NCI-H748 (cell line): ENCODE results near the gene PCK1.

Experiments used
- DNase-seq: peaks from one replicate; lab custom pipeline; 2025; ENCODE audit not compliant: unreplicated experiment; lab: John Stamatoyannopoulos, UW

PCK1 gene

DNA sequence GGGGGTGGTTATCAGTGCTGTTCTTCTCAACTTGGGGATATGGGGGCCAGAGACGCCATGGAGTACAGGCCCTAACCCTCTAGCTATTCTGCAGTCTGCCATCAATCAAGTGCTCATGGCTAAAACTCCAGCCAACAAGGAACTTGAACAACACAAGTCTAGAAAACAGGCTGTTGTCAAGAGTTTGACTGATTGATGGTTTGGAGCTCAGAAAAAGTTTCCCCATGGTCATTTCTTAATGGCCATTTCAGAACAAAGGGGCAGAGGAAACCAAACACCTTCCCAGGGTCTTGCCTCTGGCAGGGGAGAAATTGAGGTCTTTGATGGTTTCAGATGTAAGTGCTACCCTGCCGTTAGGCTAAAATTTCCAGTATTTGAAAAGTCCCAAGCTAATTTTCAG is 15.1 kb downstream of the PCK1 start:
- DNase-seq = no peak

DNA sequence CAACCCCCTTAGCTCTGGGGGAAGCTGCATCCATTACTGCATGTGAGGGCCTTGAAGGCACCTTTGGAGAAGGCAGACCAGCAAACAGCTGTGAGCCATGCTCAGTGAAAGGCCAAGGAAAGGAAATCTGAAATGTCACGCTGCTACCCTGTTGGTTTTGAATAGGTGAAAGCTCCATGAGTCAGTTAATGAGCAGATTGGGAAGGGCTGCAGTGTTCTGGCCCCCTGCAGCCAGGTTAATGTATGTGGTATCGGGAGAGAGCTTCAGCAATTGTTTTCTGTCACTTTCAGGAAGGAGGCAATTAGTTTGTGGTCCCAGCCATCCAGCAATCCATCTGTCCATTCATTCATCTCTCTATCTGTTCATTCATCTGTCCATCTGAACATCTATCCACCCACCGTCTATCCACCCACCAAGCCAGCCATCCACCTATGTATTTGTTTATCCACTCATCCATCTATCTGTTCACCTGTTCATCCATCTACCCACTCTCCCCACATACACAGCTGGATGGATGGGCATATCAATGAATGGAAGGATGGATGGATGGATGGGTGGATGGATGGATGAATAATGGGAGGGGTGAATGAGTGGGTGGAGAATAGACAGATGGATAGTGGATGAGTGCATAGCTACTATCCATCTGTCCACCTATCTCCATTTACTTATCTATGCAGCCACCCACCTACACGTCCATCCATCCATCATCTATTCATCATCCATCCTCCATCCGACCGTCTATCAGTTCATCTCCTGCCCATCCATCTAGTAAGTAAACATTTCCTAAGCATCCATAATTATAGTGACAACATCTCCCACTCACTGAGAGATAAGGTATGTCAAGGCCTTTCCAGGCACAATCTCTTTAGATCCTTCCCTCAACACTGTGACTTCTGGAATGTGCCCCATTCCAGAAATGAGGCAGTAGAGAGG is 16.0 kb downstream of the PCK1 start:
- DNase-seq = peak; percentile 73

DNA sequence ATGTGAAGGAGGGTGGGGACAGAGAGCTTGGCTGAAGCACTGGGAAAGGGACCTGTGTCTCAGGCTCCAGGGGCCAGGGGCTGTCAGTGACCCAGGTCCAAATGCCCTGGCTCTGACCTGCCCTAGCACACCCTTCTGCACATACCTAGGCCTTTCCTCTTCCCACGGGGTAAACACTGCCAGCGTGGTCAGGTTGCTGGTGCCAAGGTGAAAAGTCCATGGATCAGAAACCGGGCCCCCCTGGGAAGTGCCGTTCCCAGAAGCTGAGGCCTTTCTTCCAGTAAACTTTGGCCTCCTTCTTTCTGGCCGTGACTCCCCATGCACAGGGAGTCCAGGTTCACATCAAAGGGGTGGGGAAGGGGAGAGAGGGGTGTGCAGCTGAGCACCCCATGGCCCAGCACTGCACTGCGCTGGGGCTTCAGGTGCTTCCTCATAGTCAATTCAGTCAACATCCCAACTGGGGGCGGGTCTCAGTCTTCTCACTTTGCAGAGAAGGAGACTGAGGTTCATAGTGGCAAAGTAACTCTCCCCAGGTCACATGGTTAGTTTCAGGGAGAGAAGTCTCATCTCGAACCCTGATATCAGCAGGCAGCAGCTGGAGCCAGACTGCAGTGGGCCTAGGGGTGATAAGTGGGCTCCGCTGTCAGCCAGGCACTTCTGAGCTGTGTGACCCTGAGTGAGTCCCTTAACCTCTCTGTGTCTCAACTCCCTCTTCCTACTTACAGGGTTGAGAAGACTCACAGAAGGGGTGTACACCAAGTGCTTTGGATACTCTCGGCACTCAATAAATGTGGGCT is 17.0 kb downstream of the PCK1 start:
- no peak for DNase-seq

DNA sequence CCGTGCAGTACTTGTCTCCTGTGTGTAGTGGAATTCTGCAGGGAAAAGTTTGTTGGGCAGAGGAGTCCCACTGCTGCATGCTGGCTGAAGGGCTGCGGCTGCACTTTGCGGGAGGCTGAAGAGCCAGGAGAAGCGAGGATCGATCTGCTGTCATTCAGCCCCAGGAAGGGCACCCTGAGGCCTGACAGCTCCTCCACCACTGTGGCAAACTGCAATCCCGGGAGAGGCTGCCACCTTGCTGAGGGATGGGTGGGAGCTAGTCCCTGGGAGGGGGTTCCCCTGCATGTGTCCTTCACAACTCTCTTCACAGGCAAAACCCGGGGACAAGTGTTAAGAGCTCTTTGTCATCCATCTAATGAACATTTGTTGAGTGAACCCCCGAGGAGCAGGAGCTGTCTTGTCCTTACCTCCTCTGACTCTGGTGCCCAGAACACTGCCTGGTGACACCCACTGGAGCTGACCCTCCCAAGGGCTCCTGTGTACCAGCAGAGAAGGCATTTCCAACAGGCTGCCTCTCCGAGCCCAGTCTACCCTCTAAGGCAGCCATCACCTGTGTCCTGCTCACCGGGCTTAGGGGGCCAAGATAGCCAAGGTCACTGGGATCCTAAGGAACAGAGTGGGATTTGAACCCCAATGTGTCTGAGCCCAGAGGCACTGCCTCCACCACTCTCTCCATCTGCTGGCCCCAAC is 17.7 kb downstream of the PCK1 start:
- no peak for DNase-seq

DNA sequence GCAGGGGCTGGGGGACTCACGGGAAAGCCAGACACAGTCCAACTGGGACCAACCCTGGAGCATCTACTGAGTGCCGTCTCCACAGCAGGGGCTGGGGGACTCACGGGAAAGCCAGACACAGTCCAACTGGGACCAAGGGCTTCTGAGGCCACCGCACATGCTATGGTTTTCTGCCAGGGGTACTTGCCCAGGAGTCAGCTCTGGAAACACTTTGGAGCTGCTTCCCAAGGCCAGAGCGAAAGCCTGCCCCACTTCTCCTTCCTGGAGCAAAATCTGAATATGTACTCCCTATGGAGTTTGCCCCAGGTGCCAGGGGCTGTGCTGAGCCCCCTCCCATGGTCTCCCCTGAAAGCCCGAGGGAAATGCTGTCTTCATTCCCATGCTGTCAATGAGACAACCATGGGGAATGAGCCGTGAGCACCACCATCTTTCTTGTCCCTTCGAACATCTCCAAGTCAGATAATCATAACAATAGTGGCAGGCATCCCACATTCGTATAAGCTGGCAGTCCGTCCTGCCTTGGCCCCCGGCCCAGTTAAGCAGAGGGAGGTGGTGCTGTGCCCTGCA is 18.5 kb downstream of the PCK1 start:
- DNase-seq = no peak

DNA sequence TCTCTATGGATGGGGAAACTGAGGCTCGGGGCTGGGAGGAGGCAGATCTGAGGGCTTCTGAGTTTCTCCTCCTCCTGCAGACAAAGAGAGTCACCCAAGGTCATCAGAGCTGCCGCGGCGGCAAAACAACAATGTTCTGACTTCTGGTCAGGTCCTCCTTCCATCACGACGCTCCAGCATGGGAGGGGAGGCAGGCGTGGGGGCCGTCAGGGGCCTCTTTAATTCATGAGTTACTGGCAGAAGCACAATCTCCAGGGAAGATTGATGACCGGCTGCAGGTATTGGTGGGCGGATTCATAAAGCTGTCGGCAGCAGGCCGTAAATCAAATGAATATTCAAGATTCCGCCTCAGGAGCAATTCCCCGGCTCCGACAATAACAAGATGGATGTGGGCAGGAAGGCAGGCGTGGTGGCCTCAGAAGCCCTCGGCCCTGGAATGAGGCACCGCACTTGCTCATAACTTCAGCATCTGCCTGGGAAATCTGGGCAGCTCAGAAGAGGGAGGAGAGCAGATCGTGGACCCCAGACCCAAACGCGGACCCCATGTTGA is 19.1 kb downstream of the PCK1 start:
- peak; percentile 17 for DNase-seq

DNA sequence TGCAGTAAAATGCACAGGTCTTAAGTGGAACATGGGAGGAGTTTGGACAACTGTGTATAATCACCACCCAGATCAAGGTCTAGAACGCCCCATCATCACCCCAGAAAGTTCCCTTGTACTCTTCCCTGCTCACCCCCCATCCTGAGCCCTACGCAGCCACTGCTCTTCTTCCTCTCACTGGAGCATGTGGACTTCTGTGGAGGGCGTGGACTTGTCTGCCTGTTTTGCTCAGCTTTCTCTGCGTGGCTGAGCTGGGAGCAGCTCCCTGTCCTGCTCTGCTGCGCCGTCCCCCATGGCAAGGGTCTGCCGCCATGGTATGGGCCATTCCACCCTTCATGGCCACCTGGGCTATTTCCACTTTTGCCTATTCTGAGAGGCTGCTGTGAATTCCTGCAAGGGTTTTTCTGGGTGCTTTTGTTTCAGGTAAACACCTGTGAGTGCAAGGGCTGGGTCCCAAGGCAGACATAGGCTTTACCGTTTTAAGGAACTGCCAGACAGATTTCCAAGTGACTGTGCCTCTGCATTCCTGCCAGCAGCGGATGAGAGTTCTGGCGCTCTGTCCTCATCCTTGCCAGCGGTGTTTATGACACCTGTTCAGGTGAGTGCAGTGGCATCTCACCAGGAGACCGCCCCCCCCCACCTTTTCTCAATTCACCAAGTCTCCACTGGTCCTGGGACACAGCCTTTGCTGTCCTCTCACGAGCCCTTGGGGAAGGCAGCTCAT is 19.7 kb downstream of the PCK1 start:
- no peak for DNase-seq

DNA sequence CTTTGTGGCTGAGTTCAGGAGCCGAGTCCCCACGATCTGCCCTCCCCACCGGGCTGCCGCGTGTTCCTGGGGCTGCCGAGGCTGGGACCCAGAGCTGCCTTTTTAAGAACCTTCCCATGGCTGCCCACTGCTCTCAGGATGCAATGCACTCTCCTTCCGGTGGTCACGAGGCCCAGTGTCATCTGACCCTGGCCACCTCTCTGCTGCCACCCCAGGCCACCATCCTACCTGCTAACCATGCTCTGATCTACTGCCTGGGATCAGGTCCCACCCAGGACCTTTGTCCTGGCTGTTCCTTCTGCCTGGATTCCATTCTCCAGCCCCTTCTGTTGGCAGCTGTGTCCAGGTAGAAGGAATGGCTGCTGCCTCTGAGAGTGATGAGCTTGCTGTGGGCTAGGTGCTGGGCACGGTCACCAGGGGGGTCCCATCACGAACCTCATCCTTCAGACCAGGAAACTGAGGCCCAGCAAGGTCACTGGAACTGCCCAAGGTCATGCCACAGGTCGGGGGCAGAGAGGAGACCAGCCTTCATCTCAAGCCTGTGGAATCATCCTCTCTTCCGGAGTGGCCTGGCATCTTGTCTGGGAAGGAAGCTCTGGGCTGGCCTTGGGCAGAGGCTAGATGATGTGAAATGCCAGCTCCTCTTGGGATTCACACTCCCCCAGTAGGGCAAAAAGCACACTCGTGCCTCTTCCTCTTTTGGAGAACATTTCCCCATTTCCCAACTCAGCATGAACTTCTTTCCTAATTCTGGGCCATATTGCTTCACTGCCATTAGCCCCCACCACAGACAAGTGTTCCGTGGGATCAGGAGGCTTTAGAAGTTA is 20.5 kb downstream of the PCK1 start:
- DNase-seq = no peak

DNA sequence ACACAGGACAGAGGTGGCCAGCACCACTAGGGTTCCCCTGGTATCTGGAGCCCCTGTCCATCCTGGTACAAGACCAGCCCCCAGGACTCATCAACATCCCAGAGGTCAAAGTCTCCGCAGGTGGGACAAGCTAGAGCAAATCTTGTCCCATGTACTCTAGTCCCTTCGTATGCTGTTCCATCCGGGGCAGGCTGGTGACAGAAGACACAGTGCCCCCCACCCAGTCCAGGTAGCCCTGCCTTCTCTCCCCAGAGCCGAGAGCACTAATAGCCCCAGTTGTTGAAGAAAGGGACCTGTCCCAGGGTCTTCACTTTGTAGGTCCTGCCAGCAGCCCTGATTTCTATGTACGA is 21.1 kb downstream of the PCK1 start:
- DNase-seq = no peak

DNA sequence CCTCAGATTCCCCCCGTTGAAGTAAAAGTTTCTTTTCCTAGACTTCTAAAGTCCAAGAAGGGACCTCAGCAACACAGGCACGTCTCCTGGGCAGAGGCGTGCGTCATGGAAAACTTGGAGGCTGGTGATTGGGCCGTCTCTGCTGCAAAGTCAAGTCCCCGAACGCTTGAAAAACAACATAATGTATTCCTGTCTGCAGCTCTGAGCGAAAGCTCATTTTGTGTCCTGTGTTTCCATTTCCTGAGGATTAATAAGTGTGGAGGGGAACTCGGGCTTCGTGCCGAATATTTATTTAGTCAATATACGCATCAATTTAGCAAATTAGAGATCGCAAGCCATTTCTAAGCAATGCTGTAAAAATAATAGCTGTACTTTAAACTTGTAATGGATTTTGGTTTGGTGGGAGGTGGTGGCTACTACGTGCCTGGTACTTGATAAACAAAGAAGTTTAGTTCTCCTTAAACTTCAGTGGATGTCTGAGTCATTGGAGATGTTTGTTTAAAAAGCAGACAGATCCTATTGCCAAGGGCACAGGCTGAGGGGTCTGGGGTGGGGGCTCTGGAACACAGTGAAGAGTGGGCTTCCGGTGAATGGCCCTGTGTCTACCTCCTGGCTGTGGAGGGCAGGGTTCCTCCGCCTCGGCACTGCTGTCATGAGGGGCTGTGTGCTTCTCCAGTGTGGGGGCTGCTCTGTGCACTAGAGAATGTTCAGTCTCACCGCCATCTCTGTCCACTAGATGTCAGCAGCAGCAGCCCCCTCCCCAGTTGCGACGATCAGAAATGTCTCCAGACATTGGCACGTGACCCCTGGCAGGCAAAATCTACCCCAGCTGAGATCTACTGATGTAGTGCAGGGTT is 21.8 kb downstream of the PCK1 start:
- DNase-seq = peak; percentile 62

DNA sequence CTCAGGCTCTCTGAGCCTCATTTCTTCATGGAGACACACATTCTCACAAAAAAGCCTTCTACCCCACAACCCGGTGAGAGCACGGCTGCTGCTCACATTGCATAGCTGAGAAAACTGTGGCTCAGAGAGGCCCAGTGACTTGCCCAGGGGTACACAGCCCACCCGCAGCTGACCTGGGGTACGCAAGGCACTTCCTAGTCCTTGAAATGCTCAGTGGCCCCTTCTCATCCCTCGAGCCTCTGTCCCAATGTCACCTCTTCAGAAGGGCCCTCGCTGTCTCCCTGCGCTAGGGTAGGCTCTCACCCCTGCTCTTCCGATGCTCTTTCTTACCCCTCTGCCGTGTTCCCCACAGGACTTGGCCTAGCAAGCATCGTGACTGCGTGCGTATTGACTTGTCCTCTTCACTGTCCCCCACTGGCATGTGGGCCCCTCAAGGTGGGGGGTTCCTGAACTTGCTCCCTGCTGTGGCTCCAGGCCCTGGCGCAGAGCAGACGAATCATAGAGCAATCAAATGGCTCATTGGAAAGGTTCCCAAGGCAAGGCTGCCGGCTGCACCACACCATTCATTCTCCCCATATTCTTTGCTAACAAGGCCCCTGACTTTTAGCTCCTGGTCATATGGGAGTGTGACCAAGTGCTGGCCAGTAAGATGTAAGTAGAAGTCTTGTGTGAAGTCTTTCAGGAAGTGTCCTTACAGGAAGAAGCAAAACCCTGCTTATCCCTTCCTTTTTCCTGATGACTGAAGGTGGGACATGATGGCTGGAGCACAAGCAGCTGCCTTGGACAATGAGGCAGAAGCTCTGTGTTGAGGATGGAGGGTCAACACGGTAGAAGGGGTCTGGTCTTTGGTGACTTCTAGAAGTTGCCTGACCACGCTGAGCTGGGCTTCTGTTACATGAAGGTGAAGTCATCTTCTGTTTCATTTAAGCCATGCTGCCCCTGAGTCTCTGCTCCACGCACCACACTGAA is 22.7 kb downstream of the PCK1 start:
- no peak for DNase-seq

DNA sequence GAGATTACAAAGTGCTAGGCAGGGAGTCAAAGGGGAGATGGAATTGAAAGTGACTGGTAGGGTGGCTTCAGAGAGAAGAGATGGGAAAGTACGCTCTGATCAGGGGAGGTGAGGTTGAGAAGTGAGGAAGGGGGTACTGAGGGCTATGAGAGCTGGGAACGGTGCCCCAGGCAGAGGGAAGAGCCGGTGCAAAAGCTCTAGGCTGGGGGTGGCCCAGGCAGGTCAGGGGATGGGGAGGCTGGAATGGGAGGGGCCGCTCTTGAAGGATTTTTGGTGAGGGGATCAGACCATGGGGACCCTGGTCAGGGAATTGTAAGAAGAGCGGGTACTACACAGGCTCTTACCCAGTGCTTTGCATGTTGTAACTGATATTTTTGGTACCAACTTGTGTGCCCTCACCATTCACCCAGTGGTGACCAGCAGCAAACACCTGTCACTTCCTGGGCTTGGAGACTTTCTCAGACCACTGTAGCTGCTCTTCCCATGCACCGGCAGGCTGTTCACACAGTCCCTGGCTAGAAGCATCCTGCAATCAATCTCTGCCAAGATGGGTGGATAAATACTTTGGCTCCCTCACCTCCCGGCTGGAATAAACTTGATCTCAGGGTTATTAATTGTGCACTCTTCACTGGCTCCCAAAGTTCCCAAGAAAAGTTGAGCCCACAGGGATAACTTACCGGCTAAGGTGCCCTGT is 24.0 kb downstream of the PCK1 start:
- no peak for DNase-seq

DNA sequence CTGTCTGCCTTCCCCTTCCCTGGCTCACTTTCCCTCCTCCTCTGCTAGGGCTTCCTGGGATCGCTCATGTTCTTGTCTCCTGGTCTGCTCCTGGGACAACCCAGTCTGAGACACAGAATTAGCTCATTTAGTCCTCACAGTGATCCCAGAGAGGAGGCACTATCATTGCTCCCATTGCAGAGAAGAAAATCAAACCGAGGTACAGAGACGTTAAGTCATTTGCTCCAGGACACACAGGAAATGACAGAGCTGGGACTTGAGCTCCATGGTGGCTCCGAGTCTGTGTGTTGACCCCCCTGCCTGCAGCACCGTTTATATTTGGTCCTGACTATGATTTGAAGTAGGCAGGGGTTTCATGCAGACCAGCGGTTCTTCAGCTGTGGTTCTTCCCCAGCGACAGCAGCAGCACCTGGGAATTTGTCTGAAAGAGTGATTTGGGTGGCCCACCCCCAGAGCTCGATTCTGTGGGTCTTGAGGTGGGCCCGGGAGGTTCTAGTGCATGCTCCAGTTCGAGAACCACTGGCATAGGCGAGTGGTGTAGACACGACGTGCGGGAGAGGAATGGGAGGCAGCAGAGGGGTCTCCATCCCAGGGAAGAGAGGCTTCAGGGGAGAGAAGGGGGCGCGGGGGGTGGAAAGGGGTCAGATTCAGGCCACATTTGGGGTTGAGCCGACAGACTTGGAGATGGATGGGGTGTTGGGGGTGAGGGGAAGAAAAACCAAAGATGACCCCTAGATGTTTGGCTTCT is 24.7 kb downstream of the PCK1 start:
- DNase-seq = no peak

DNA sequence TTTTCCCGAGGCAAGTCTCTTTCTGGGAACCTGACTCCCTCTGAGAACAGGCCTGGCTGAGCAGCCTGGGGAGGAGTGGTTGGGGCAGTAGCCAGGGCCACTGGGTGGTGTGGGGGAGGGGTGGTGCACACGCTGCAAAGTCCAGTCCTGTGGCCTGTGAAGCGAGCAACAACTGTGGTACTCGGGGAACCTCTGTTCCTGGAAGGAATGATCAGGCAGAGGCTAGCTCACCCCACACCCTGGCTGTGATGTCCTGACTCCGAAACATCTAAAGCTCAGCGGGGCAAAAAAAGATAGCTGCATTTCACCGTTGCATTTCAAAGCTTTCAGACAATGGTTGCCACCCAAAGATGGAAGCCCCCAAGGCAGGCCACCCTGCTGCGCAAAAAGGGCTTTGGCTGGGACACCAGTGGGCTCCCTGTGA is 25.5 kb downstream of the PCK1 start:
- DNase-seq = no peak

DNA sequence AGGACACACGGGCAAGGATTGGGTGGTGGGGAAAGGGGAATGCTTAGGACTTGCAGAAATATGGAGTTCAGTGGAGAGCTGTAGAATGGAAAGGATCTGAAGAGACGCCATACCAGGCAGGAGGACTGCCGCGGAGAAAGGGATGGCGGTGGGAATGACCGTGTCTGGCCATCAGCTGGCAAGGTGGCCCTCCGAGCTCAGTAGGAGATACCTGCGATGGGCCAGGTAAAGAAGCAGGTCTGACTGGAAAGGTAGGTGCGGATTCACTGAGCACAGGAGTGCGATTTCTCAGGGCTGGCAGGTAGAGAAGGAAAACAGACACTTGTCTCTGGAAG is 26.0 kb downstream of the PCK1 start:
- DNase-seq = no peak

DNA sequence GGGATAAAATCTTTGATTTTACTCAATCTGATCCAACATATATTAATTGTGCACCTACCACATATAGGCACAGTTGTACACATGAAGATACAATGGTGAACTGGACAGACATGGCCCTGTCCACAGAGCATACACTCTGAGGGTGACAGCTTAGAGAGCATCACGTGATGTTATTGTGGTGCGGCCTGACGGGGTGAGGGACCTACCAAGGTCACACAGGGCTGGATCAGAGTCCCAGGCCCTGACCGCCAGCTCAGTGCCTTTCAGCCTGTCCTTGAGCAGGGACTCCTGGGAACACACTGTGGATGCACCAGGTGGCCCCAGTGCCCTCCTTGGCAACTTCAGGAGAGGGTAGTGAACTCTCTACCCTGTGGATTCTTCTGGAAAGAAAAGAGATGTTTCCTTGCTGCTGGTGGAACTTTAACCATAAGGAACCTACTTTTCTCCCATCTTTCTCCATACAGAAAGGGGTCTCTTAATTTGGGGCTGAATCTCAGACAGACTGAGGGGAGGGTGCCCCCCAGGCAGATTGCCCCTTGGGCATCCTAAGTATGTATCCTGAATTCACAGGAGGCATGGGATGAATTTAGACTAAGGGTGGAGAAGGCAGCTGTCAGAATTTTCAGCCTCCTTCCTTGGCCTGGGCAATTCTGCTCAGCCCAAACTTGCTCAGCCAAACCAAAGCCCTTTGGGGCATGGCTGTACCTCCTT is 26.5 kb downstream of the PCK1 start:
- no peak for DNase-seq
